Measurements from ENCODE around the gene WNT16.
"Not testable (repeated sequence)": the region's sequence is repeated elsewhere in the genome, so short reads cannot be mapped to it uniquely, and the experiment has no call there.

WNT16 gene

GRCh38 chr7:121305109-121305508 is 23.7 kb upstream of the WNT16 start:
- CTCF ChIA-PET, result interaction anchor here (0.6 kb wide), 2 partner anchors 25 to 448 kb away, joined by 3 read pairs; no protein-coding TSS in a partner anchor
- no peak for TF ChIP-seq CTCF (conservative IDR thresholded peaks at IDR 0.05; ENCODE audit: low read depth)
- POLR2A ChIA-PET (ENCODE audit: low non-redundant PET), result no interaction called here
- H3K27ac ChIP-seq, result no peak overlapping the region
- DNase-seq (ENCODE audit: low spot score), result no peak

GRCh38 chr7:121306565-121306964 is 22.2 kb upstream of the WNT16 start:
- CTCF ChIA-PET, result no interaction called here

GRCh38 chr7:121307021-121307574 is 21.7 kb upstream of the WNT16 start:
- no peak for DNase-seq (ENCODE audit: low spot score)
- no peak for TF ChIP-seq CTCF (conservative IDR thresholded peaks at IDR 0.05; ENCODE audit: low read depth)
- POLR2A ChIA-PET (ENCODE audit: low non-redundant PET), result no interaction called here
- CTCF ChIA-PET, result no interaction called here
- H3K27ac ChIP-seq, result no peak overlapping the region

More at GRCh38 chr7:121306565-121306964, 22.2 kb upstream of the WNT16 start:
- TF ChIP-seq CTCF (conservative IDR thresholded peaks at IDR 0.05; ENCODE audit: low read depth), result no peak
- DNase-seq (ENCODE audit: low spot score), result no peak
- no peak overlapping the region for H3K27ac ChIP-seq
- POLR2A ChIA-PET (ENCODE audit: low non-redundant PET), result no interaction called here

GRCh38 chr7:121313220-121313792 is 15.5 kb upstream of the WNT16 start:
- ChIA-PET CTCF (interaction anchor here (0.5 to 1.2 kb wide), 2 partner anchors 13 to 178 kb away, joined by 5 read pairs; no protein-coding TSS in a partner anchor), POLR2A (ENCODE audit: low non-redundant PET) (no interaction called here)
- H3K27ac ChIP-seq, result no peak overlapping the region
- no peak for TF ChIP-seq CTCF (conservative IDR thresholded peaks at IDR 0.05; ENCODE audit: low read depth)
- DNase-seq (ENCODE audit: low spot score), result peak; percentile 72

- no peak for TF ChIP-seq CTCF (conservative IDR thresholded peaks at IDR 0.05; ENCODE audit: low read depth)
- POLR2A ChIA-PET (ENCODE audit: low non-redundant PET), result no interaction called here
- no peak overlapping the region for H3K27ac ChIP-seq
- CTCF ChIA-PET, result interaction anchor here (1.2 kb wide), 1 partner anchor 12 kb away, joined by 5 read pairs; no protein-coding TSS in a partner anchor
- no peak for DNase-seq (ENCODE audit: low spot score)
These were observed 14.8 kb upstream of the WNT16 start for GRCh38 chr7:121313793-121314676.

- DNase-seq (ENCODE audit: low spot score); H3K27ac ChIP-seq; POLR2A ChIA-PET (ENCODE audit: low non-redundant PET): not testable (repeated sequence)
- CTCF ChIA-PET, result interaction anchor here (0.6 kb wide), 1 partner anchor 558 kb away, joined by 4 read pairs; the partner anchor contains the start of gene PTPRZ1
These were observed 13.6 kb upstream of the WNT16 start for GRCh38 chr7:121315170-121315569.

Measured in RWPE1 (cell line).